Erythroblast (primary cell): Measurements from ENCODE around the gene CACNA1H.

Experiments
- GATA1 ChIP-seq: IDR thresholded peaks from 2 replicates; pipeline ENCODE4 v1.6.1; 2011; ENCODE audit warnings: low read depth, mild to moderate bottlenecking, control low read depth, low read length, moderate library complexity
- POLR2A ChIP-seq: IDR thresholded peaks from 2 replicates; pipeline ENCODE4 v1.6.1; 2011; ENCODE audit warnings: mild to moderate bottlenecking, low read length

GRCh38 chr16:1198194-1198593 lies 45.3 kb downstream of the CACNA1H start:
- TF ChIP-seq POLR2A = no peak
- no peak for TF ChIP-seq GATA1
